Measurements from ENCODE around the gene ITPR1. TPM values are rescaled to one million over a fixed set of nuclear protein-coding genes. Genes with fewer than 3 reads are reported as not detected.
A peak's percentile ranks its signal among the peaks of the same experiment; 100 is the strongest.

The ITPR1 gene
- total and polyA plus RNA-seq, 10 of the 15 experiments (the other 5 are each of a cell fraction or from before 2014, with no cell fraction given) = 12.2 to 239 (median 28.4) TPM

GRCh38 chr3:4845882-4846281 lies 352.7 kb downstream of the ITPR1 start (continued):
- TF ChIP-seq PBX3 (IDR thresholded peaks at IDR 0.05; ENCODE audit: insufficient replicate concordance, low read depth, low read length) (peak; percentile 9), ZNF592 (IDR thresholded peaks at IDR 0.05) (peak; percentile 88; the same call in 1 of the 2 replicates), ZBTB40 (IDR thresholded peaks at IDR 0.05; ENCODE audit: borderline replicate concordance) (no peak; the same call in 1 of the 2 replicates), PAX5 (IDR thresholded peaks at IDR 0.05; ENCODE audit: borderline replicate concordance, low read depth, low read length) (peak; percentile 93), NR2C2 (IDR thresholded peaks at IDR 0.05; ENCODE audit: borderline replicate concordance, control insufficient read depth, insufficient read length, low read depth) (no peak), POLR2AphosphoS5 (IDR thresholded peaks at IDR 0.05; ENCODE audit: low read length) (no peak), MTA3 (IDR thresholded peaks at IDR 0.05; ENCODE audit: borderline replicate concordance, low read length) (peak; percentile 99), NKRF (conservative IDR thresholded peaks at IDR 0.05) (0 out of 2 replicates have a peak, but pooled peaks have one; percentile 26), STAT1 (conservative IDR thresholded peaks at IDR 0.05) (no peak), MEF2B (IDR thresholded peaks at IDR 0.05; ENCODE audit: partially characterized antibody, poor library complexity, severe bottlenecking) (peak; percentile 93), EGR1 (IDR thresholded peaks at IDR 0.05; ENCODE audit: borderline replicate concordance in 1 of 2, low read depth in 2 of 2, low read length in 2 of 2) (no peak), PML (IDR thresholded peaks at IDR 0.05; ENCODE audit: low read length) (peak; percentile 89), RAD21 (IDR thresholded peaks at IDR 0.05; ENCODE audit: insufficient read depth, low read depth, low read length) (no peak), SMC3 (IDR thresholded peaks at IDR 0.05; ENCODE audit: borderline replicate concordance, low read length) (peak; percentile 2; the same call in 1 of the 2 replicates), EP300 (IDR thresholded peaks at IDR 0.05; ENCODE audit: borderline replicate concordance in 1 of 2, control insufficient read depth in 1 of 2, low read depth in 2 of 2, low read length in 2 of 2) (peak; percentile 98 to 99), CHD4 (IDR thresholded peaks at IDR 0.05) (no peak), NFYA (IDR thresholded peaks at IDR 0.05; ENCODE audit: borderline replicate concordance, low read depth, low read length) (no peak)
- TF ChIP-seq, protein P1, sequence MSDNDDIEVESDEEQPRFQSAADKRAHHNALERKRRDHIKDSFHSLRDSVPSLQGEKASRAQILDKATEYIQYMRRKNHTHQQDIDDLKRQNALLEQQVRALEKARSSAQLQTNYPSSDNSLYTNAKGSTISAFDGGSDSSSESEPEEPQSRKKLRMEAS (IDR thresholded peaks at IDR 0.05; ENCODE audit: low read depth, low read length) = no peak

All from GM12878 (cell line).